Mammary epithelial cell (primary cell): ENCODE results near the gene ADGRL3.

Source experiments
- CTCF ChIP-seq, 2 donors: IDR thresholded peaks in 1 of 2; conservative IDR thresholded peaks in 1 of 2; 2 replicates each; pipeline ENCODE4 v1.5.1; 2011 to 2012; ENCODE audit warnings: inconsistent platforms in 2 of 2, low read length in 2 of 2, mild to moderate bottlenecking in 2 of 2, control low read depth in 1 of 2, low read depth in 1 of 2; ENCODE audit not compliant: insufficient read depth in 1 of 2; ENCODE audit errors: extremely low read depth in 1 of 2
- EZH2 ChIP-seq: IDR thresholded peaks from 2 replicates; pipeline ENCODE4 v1.6.1; 2012; ENCODE audit warnings: low read length, inconsistent platforms, borderline replicate concordance

GRCh38 chr4:61838072-61838471 is 637.9 kb downstream of the ADGRL3 start:
- no peak for TF ChIP-seq CTCF (conservative IDR thresholded peaks at IDR 0.05 in 1 of 2, IDR thresholded peaks at IDR 0.05 in 1 of 2; ENCODE audit: extremely low read depth in 1 of 2, insufficient read depth in 1 of 2, low read depth in 1 of 2, low read length in 2 of 2)
- no peak for TF ChIP-seq EZH2
